Measurements from ENCODE around the gene LHFPL3.

- TF ChIP-seq, protein P1, sequence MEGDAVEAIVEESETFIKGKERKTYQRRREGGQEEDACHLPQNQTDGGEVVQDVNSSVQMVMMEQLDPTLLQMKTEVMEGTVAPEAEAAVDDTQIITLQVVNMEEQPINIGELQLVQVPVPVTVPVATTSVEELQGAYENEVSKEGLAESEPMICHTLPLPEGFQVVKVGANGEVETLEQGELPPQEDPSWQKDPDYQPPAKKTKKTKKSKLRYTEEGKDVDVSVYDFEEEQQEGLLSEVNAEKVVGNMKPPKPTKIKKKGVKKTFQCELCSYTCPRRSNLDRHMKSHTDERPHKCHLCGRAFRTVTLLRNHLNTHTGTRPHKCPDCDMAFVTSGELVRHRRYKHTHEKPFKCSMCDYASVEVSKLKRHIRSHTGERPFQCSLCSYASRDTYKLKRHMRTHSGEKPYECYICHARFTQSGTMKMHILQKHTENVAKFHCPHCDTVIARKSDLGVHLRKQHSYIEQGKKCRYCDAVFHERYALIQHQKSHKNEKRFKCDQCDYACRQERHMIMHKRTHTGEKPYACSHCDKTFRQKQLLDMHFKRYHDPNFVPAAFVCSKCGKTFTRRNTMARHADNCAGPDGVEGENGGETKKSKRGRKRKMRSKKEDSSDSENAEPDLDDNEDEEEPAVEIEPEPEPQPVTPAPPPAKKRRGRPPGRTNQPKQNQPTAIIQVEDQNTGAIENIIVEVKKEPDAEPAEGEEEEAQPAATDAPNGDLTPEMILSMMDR (IDR thresholded peaks at IDR 0.05 in 2 of 3, conservative IDR thresholded peaks at IDR 0.05 in 1 of 3; ENCODE audit: borderline replicate concordance in 1 of 3, insufficient read depth in 1 of 3, low read depth in 2 of 3, low read length in 2 of 3) = no peak
- TF ChIP-seq POLR2AphosphoS5 (IDR thresholded peaks at IDR 0.05; ENCODE audit: low read depth, low read length) (no peak), MAX (IDR thresholded peaks at IDR 0.05) (no peak)
Measured at GRCh38 chr7:104367926-104368325, 39.5 kb downstream of the LHFPL3 start.
